Right lobe of liver (tissue), 6 donors: ENCODE results near the gene AUH. TPM values are rescaled to one million over a fixed set of nuclear protein-coding genes. Genes with fewer than 3 reads are reported as not detected.
A peak's percentile ranks its signal among the peaks of the same experiment; 100 is the strongest.

Source experiments
- ATAC-seq, 4 donors: fragments of 200-7000 bp; cut with Tn5 transposase; one replicate each; pipeline ENCODE4 v1.9.1; 2020; ENCODE audit warnings: mild to moderate bottlenecking in 4 of 4, moderate library complexity in 4 of 4
- DNase-seq, 3 donors: peaks; one replicate each; pipeline ENCODE4 v3.0.0-alpha.2; 2020
- H3K27ac ChIP-seq, 3 donors: fragments of 200-600 bp; one replicate each; pipeline ENCODE4 v1.8.0; 2022
- H3K27me3 ChIP-seq, 2 donors: fragments of 200-600 bp; one replicate each; pipeline ENCODE4 v1.8.0; 2022
- H3K36me3 ChIP-seq, 4 donors: fragments of 200-600 bp; sonication (generic) in 1 of 4; one replicate each; pipeline versions ENCODE4 v1.5.1 to v1.8.0; 2017 to 2022; ENCODE audit warnings: control low read depth in 1 of 4
- H3K4me1 ChIP-seq, 4 donors: fragments of 200-600 bp; sonication (generic) in 1 of 4; one replicate each; pipeline versions ENCODE4 v1.5.1 to v1.8.0; 2017 to 2022; ENCODE audit warnings: control low read depth in 1 of 4
- H3K4me3 ChIP-seq, 3 donors: fragments of 200-600 bp; one replicate each; pipeline ENCODE4 v1.8.0; 2022
- H3K9me3 ChIP-seq, 4 donors: fragments of 200-600 bp; sonication (generic) in 1 of 4; one replicate each; pipeline versions ENCODE4 v1.5.1 to v1.8.0; 2017 to 2022; ENCODE audit warnings: control low read depth in 1 of 4
- CTCF ChIP-seq, 4 donors: fragments of 200-600 bp in 3 of 4; fragments of 450-650 bp in 1 of 4; IDR thresholded peaks; one replicate each; pipeline versions ENCODE4 v1.5.1 to v1.8.0; 2016 to 2022; ENCODE audit warnings: antibody characterized with exemption in 4 of 4, mild to moderate bottlenecking in 2 of 4
- POLR2A ChIP-seq: fragments of 450-650 bp; IDR thresholded peaks from one replicate; pipeline ENCODE4 v1.6.1; 2017; ENCODE audit warnings: antibody characterized with exemption, mild to moderate bottlenecking
- WGBS: methylation state at CpG from one replicate; pipeline ENCODE4 v1.1.6; 2018; ENCODE audit warnings: low coverage, low lambda C conversion rate; ENCODE audit not compliant: insufficient coverage; ENCODE audit errors: missing lambda C conversion rate; 5-methylcytosine and 5-hydroxymethylcytosine counted together
- intact Hi-C, 2 donors: fragments of 100-400 bp; cut with DNase I; formaldehyde crosslinking; loops; one replicate each; pipeline versions ENCODE4 v1.11.2 to v1.14.1; 2022
- total RNA-seq, 6 experiments: library from RNA; depleted of rRNA in 2 of 6; stranded (reverse); fragments of >200 nt in 2 of 6; fragmentation: NEBNext Ultra II Directional in 3 of 6; extraction: Animal tissue kit (Norgen Biotek cat#: 25700) in 3 of 6; gene quantifications; one replicate each; pipeline versions ENCODE4 v1.1.0 to v1.2.4, GENCODE V29; 2016 to 2023
- donor health status: DM: no; HTN: yes; CAD: no.
- donor health status: DM: no; HTN: no; CAD: no.
- donor health status: DM: no; HTN: no; CAD: no.
- donor health status: DM: no; HTN: yes; CAD: no.
- donor health status: DM: no; HTN: yes; CAD: no.

Gene AUH
- total RNA-seq, 6 experiments from 2014 or later, result 12.0 to 22.4 (median 18.4) TPM

- Histone ChIP-seq H3K27ac (no peak overlapping the region), H3K9me3 (no peaks in the 10 kb centered on the region), H3K27me3 (no peaks in the 10 kb centered on the region), H3K36me3 (no peaks in the 10 kb centered on the region), H3K4me1 (no peaks in the 10 kb centered on the region), H3K4me3 (no peak overlapping the region)
- intact Hi-C loops, result no loop called here
- WGBS, result 86% methylated on average over 4 of the region's 5 CpGs
- DNase-seq, result no peak
- TF ChIP-seq CTCF (IDR thresholded peaks at IDR 0.05) (no peak), POLR2A (no peak)
- peak in 1 of 4 donors; percentile 17 for ATAC-seq
Observed at GRCh38 chr9:91223000-91223399, 138.7 kb downstream of the AUH start.

GRCh38 chr9:91222457-91222856 is 139.3 kb downstream of the AUH start:
- H3K36me3 ChIP-seq, result no peaks in the 10 kb centered on the region
- H3K4me1 ChIP-seq, result no peaks in the 10 kb centered on the region
- H3K27ac ChIP-seq, result no peak overlapping the region
- no peaks in the 10 kb centered on the region for H3K27me3 ChIP-seq
- DNase-seq, result no peak
- H3K9me3 ChIP-seq, result no peaks in the 10 kb centered on the region
- TF ChIP-seq POLR2A, result no peak
- no peak for TF ChIP-seq CTCF (IDR thresholded peaks at IDR 0.05)
- intact Hi-C loops, result no loop called here
- ATAC-seq, result no peak
- 92% methylated on average over 6 of the region's 6 CpGs for WGBS
- H3K4me3 ChIP-seq, result no peak overlapping the region

- ATAC-seq, result no peak
- Histone ChIP-seq H3K36me3 (no peaks in the 10 kb centered on the region), H3K9me3 (no peaks in the 10 kb centered on the region), H3K27ac (no peak overlapping the region), H3K27me3 (no peaks in the 10 kb centered on the region), H3K4me1 (no peaks in the 10 kb centered on the region), H3K4me3 (no peak overlapping the region)
- intact Hi-C loops, result no loop called here
- no peak for DNase-seq
- TF ChIP-seq POLR2A (no peak), CTCF (IDR thresholded peaks at IDR 0.05) (no peak)
- 96% methylated on average over 5 of the region's 6 CpGs for WGBS
Observed at GRCh38 chr9:91221332-91221731, 140.4 kb downstream of the AUH start.

GRCh38 chr9:91220491-91221135 is 141.1 kb downstream of the AUH start:
- DNase-seq (no peak), ATAC-seq (no peak)
- no peaks in the 10 kb centered on the region for H3K4me1 ChIP-seq
- 93% methylated on average over 12 of the region's 12 CpGs for WGBS
- H3K27me3 ChIP-seq, result no peaks in the 10 kb centered on the region
- no peak overlapping the region for H3K4me3 ChIP-seq
- intact Hi-C loops, result no loop called here
- no peak for TF ChIP-seq POLR2A
- no peak for TF ChIP-seq CTCF (IDR thresholded peaks at IDR 0.05)
- no peaks in the 10 kb centered on the region for H3K36me3 ChIP-seq
- H3K27ac ChIP-seq, result no peak overlapping the region
- H3K9me3 ChIP-seq, result no peaks in the 10 kb centered on the region
